ENCODE measurements around the gene REV1.

GRCh38 chr2:99467390-99467789 lies 22.4 kb downstream of the REV1 start:
- no peak for TF ChIP-seq CTCF (IDR thresholded peaks at IDR 0.05)
- no peak for TF ChIP-seq EZH2 (IDR thresholded peaks at IDR 0.05)
